DMS53 treated with DMSO at 0.1 percent for 48 hours (cell line): ENCODE data around the gene ZNF229.
A peak's percentile ranks its signal among the peaks of the same experiment; 100 is the strongest.
"Not testable (repeated sequence)": the region's sequence is repeated elsewhere in the genome, so short reads cannot be mapped to it uniquely, and the experiment has no call there.

Experiments used
- DNase-seq: peaks from one replicate; lab custom pipeline; 2025; ENCODE audit not compliant: unreplicated experiment; lab: John Stamatoyannopoulos, UW

Gene ZNF229

DNA sequence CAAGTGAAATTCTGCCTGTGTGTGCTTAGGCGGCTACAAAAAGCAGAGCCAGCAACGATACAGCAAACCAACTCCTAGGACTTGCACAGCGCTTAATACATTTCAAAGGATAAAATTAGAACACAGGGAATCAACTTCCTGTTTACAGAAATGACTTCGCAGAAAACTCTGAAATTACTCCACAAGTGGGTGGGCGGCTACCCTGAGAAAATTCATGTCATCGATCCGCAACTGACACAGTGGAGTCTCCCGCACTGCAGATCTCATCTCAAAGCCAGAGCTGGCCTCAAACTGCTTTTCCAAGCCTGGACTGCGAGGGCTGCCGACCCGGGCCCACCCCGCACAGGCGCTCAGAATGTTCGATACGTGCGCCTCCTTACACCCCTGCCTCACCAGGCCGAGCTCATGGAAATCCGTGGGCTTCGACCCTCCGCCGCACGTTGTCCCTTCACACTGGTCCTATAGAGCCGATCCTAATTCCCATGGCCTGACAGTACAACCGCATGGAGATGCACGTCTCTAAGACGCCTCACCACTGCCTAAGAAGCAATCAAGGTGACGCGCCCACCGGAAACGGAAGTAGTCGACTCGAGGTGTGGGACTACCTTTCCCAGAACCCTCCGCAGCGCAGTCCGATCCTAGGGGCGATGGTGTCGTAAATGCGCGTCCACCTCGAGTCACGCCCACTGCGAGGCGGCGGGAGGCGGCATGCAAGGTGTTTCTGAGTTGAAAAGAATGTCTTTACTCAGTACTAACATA lies at the start of gene ZNF229:
Gene ZNF229, minus strand, starts transcription at position 557 of the 759 bp plus-strand sequence. CDS start 5,625 bp downstream, outside the sequence.
- DNase-seq, result peak; percentile 83

DNA sequence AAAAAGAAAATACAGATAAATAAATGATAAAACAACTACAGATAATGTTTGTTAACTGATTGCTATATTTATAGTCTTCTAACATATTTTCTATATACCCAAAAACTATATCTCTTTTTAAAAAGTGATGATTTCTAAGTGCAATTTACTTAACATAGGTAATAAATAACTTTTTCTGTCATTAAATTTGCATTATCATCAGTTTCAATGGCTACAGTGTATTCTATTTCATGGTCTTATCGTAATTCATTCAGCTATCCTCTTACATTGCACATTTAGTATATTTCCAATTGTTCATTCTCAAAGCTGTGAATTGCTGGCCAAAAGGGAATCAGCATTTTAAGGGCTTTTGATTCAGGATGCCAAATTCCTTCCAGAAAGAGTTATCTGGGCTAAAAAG lies 48.4 kb upstream of the ZNF229 start:
- no peak for DNase-seq

DNA sequence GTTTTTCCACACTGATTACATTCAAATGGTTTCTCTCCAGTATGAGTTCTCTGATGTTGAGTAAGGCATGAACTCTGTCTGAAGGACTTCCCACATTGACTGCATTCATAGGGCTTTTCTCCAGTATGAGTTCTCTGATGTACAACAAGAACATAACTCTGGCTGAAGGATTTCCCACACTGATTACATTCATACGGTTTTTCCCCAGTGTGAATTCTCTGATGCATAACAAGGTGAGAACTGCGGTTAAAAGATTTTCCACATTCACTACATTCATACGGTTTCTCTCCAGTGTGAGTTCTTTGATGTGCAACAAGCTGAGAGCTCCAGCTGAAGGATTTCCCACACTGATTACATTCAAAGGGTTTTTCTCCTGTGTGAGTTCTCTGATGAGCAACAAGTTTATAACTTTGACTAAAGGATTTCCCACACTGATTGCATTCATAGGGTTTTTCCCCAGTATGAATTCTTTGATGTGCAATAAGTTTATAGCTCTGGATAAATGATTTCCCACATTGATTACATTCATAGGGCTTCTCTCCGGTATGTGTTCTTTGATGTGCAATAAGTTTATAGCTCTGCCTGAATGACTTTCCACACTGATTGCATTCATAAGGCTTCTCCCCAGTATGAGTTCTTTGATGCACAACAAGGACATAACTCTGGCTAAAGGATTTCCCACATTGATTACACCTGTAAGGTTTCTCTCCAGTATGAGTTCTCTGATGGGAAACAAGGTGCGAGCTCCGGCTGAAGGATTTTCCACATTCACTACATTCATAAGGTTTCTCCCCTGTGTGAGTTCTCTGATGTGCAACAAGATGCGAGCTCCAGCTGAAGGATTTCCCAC lies 28.5 kb upstream of the ZNF229 start:
- peak; percentile 50 for DNase-seq

DNA sequence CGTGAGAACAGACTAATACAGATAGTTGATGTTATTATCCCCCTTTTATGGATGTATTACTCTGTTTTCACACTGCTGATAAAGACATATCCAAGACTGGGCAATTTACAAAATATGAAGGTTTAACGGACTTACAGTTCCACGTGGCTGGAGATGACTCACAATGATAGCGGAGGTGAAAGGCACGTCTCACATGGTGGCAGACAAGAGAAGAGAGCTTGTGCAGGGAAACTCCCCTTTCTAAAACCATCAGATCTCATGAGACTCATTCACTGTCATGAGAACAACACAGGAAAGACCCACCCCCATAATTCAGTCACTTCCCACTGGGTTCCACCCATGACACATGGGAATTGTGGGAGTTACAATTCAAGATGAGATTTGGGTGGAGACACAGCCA lies 20.5 kb upstream of the ZNF229 start:
- not testable (repeated sequence) for DNase-seq

DNA sequence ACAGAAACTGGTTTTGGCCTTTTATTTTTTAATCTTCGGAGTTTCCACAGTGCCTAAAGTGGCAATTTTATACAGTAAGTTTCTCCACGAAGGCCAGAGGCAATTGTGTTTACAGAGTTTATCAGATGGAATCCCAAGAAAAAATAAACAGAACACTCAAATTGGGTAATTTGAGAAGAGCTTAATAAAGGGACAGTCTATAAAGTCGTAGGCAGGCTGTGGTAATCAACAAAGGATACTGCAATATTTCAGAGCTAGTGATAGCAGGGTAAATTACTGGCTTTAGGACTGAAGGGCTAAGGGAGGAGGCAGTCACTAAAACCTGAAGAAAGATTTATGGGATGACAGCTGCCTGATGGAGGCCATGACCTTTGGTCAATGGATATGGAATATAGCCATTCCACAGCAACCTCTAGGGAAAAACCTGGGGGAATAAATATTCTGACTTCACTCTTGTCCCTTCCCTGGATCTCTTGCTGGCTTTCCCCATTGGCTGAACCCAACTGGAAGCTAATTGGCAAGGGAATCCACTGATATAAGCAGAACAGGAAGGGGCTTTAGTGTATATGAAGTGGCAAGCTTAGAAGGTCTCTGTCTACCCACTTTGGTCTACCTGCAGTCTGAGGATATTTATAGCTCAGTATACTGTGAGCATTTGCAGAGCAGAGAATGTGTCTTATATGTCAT lies 14.5 kb upstream of the ZNF229 start:
- DNase-seq, result not testable (repeated sequence)

DNA sequence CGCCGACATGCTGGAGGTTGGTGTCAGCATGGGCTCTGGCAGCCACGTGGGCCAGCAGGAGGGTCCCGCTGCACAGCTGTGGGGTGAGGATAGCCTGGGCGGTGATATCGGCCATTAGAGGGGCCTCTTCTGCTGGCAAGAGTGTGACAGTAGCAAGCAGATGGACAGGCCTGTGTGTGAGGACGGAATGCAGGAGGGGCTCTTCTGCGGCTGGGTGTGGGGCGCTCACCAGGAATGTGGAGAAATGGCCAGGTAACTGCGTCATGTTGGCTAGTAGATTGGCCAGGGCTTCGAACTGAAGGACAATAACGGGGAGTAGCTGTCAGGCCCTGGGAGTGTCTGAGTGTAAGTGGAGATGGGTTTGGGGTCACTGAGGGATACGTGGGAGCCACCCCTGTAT lies 7.7 kb upstream of the ZNF229 start:
- DNase-seq, result not testable (repeated sequence)

DNA sequence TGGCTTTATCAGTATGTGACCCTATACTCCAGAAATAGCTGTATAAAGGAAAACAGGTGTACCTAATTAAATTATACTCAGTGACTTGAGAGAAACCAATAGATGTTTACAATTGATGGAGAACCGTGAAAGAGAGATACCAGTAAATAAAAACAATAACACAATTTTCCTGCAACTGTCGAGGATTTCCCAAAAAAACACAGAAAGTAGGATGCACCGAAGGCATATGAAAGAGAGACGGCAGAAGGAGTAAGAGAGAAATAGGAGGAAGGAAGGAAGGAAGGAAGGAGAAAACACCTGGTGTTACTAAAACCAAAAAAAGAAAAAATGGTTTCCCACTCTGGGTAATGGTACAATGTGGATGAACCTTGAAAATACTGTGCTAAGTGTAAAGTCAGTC lies 6.8 kb upstream of the ZNF229 start:
- no peak for DNase-seq

GRCh38 chr19:44452367-44452766 lies 4.1 kb upstream of the ZNF229 start:
- no peak for DNase-seq

GRCh38 chr19:44451687-44452086 lies 3.4 kb upstream of the ZNF229 start:
- DNase-seq, result no peak

GRCh38 chr19:44438441-44438840 lies 9.8 kb downstream of the ZNF229 start:
- no peak for DNase-seq

DNA sequence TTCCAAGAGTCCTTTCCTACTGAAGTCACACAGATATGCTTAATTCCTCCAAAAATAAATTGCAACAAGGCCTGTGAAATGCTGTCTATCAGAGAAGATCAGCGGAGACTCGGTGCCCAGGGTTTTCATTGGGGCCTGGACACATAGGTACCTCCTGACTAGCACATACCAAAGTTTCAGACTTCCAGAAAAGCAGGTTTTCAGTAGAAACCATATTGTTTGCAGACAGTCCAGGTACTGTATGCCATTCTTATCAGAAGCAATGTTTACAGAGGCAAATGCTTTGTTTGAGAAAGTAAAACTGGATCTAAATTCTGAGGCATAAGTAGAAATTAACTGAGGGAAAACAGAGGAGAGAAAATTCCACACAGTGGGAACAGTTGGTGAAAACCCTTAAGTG lies 12.8 kb downstream of the ZNF229 start:
- DNase-seq, result no peak

- DNase-seq, result no peak
Measured at GRCh38 chr19:44430956-44431355, 17.3 kb downstream of the ZNF229 start.

- not testable (repeated sequence) for DNase-seq
Measured at GRCh38 chr19:44415553-44415952, 32.7 kb downstream of the ZNF229 start.

DNA sequence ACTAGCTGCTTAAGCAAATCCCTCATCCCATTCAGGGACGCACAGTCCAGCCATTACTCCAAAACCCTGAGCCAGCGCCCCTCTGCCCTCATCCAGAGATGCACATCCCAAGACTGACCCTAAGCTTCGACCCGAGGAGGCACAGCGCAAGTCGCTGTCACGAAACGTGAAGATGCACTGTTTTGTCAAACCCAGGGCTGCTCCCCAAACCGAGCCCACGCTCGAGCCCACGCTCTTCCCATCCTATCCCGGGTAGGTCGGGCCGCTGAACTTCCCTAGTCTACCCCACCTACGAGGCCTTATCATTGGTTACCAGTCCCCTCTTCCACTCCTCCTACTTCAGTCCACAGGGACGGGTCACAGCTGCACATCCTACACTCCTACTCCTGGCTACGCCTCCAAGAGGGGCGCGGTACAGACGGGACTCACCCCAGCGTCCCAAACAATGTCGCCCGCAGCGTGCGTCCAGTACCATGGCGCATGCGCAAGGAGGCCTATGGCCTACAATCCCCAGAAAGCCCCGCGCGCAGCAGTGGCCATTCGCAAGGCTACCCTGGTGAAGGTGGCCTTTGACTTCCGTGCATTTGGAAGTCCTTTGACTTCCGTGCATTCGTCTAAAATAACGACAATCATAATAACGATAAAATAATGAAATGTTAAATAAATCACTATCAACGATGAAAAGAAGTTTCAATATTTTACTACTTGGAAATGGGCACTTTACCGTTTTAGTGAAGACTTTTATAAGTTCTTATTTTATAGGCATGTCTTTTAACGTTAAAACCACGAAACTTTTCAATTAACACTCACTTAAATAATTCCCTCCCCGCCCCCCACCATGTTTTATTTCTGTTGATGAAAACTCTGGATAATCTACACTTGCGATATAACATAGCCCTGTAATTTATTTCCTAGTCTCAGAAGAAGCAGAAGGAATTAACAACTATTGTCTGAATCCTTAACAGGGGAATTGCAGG lies 46.8 kb downstream of the ZNF229 start, which contains the start of gene ZNF285:
Gene ZNF285, minus strand, starts transcription at position 470 of the 977 bp plus-strand sequence. CDS start 4,395 bp downstream, outside the sequence.
- DNase-seq, result no peak

- DNase-seq, result not testable (repeated sequence)
Measured at GRCh38 chr19:44389268-44389667, 59.0 kb downstream of the ZNF229 start.
